Dedifferentiated amniotic fluid mesenchymal stem cell (primary cell): ENCODE results near the gene ACOT7.

Source experiments
- DNase-seq: peaks from one replicate; pipeline ENCODE4 v3.0.0-alpha.2; 2016; ENCODE audit errors: extremely low spot score

ACOT7 gene

DNA sequence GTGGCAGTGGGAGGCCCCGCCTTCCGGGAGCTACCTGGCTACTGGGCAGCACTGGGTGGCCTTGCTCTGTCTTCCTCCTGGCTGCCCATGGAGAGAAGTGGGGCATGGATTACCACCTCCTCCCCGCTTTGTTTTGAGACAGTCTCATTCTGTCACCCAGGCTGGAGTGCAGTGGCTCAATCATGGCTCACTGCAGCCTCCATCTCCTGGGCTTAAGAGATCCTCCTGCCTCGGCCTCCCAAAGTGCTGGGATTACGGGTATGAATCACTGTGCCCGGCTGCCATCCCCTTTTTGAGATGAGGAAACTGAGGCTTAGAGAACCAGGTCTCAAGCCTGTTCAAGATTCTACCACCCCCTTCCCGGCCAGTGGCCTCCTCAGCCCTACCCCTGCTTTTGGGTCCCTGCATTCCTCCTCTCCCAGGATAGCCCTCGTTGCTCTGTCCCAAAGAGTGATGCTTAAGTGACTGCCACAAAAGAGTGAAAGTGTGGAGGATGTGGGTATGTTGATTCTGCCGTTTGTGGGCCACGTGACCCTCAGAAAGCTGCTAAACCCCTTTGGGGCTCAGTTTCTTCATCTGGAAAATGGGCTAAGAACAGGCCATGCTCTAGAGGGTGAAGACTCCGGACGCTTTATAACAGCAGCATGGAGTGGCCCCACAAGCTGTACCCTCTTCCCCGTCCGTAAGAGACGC, 141.7 kb downstream of the ACOT7 start:
- DNase-seq: no peak

DNA sequence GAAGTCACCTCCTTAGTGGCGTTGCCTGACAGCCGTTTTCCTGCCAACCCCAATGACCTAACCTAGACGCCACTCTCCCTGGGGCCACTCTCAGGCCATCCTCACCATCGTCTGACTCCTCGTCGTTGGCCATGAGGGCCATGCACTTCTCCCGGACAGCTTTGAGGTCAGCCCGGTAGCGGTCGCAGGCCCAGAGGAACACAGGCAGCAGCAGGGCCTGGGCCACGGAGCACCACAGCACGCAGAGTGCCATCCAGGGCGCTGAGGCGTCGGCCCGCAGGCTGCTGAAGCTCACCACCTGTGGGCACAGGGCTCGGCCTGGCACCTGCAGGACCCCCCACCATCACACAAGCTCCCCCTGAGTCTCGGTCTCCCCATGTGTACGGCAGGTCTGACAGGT, 142.3 kb downstream of the ACOT7 start:
- DNase-seq: no peak

DNA sequence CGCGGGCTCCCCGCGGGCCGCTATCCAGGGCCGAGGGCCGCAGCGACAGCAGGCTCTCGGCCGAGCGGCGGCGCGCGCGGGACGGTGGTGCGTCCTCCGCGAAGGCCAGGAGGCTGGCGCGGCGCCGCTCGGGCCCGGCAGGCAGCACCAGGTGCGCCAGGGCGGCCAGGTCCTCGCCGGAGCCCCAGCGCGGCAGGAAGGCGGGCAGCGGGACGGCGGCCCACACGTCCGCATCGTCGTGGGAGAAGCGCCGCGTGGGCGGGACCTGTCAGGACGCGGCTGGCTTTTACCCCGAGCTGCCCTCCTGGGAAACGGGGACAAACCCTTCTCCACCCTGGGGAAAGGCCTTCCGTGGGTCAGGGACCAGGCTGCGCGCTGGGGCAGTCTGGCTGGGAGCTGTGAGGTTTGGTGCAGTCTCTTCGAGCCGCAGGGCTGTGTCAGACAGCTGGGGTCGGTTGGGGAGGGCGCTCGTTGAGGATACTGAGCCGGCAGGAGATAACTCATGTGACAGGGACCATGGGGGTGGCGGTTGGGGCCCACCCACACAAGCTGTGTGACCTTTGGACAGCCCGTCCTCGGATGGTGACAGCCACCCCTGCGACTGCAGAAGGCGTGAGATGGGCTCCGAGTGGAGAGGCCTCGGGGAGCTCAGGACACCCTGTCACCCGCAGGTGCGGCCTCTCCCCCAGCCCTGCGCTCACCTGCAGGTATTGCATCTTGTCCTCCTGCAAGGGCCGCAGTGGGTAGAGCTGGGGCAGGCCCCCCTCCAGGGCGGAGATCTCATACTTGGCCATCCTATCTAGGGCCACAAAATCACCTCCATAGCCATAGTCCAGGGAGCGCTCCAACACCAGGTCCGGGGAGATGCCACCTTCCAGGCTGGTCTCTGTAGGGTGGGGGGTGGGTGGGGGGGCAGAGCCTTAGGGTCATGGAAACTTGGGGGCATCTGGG, 143.6 kb downstream of the ACOT7 start:
- DNase-seq: no peak

DNA sequence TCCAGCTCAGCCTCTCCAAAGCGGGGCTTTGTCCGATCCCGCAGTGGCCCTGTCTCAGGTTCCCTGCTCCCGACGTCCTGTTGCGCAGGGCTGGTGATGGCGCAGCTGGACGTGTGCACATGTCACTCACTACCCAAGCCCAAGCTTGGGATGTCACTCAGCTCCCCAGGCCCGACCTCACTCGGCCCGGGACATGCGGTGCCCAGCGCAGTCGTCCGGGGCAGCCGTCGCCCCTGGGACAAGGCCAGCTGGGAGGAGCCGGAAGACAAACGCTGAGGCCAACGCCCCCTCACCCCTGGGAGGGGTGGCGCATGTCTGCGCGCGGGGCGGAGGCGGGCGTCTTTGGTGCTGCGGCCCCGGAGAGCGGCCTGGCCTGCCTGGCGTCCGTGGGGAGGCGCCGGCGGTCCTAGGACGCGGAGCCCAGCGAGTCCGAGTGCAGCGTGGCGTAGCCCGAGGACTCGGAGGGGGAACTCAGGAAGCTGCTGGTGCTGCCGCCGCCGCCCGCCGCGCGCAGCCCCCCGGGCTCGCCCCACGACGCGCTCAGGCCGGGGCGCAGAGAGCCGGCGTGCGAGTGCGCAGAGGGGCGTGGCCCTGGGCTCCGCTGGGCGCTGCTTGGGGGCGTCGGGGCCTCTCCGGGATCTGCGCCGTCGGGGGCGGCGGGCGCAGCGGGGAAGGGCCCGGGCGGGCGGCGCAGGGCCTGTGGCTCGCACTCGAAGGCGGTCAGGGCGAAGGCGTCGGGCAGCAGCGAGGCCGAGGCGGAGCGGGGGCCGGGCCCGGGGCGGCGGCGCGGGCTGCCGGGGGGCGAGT, 144.4 kb downstream of the ACOT7 start:
- no peak for DNase-seq

DNA sequence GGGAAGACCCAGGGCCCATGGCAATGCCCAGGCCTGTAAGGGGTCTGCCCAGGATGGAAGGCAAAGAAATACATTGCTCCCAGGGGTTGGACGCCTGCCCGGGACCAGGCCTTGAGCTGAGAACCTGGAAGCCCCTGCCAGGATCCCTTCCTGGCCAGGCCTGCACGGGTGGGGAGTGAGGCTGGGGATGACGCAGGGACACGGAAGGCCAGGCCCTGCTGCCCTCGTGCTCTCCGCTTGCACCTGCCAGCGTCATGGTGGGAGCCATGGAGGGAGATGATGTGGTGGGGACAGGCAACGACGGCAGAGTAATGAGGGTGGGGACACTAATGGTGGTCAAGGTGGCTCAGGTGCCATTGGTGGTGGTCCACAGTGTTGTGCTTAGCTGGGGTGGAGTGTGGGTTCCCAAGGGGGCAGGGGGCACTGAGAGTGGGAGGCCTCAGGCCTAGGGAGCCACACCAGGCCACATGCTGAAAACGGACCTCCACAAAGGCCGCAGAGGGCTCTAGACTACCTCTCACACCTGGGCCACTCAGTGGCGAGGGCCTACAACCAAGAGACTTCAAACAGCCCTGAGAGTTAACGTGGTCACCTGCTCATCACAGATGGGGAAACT, 145.3 kb downstream of the ACOT7 start:
- no peak for DNase-seq

DNA sequence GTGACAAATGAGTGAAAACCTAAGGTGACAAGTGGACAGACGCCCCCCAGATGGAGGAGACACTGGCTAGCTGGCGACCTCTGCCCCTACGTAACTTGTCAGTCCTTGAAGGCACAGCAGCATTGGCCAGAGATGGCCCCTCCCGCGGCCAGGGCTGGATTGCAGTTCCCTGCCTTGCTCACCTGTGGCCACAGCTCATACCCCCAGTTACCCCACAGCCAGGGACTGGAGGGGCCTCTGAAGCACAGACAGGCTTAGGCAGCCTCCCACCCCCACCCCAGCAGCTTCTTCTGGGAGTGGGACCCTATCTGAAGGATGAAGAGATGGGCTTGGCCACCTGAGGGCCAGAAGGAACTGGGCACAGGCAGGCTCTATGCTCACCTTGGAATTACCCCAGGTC, 145.9 kb downstream of the ACOT7 start:
- no peak for DNase-seq

DNA sequence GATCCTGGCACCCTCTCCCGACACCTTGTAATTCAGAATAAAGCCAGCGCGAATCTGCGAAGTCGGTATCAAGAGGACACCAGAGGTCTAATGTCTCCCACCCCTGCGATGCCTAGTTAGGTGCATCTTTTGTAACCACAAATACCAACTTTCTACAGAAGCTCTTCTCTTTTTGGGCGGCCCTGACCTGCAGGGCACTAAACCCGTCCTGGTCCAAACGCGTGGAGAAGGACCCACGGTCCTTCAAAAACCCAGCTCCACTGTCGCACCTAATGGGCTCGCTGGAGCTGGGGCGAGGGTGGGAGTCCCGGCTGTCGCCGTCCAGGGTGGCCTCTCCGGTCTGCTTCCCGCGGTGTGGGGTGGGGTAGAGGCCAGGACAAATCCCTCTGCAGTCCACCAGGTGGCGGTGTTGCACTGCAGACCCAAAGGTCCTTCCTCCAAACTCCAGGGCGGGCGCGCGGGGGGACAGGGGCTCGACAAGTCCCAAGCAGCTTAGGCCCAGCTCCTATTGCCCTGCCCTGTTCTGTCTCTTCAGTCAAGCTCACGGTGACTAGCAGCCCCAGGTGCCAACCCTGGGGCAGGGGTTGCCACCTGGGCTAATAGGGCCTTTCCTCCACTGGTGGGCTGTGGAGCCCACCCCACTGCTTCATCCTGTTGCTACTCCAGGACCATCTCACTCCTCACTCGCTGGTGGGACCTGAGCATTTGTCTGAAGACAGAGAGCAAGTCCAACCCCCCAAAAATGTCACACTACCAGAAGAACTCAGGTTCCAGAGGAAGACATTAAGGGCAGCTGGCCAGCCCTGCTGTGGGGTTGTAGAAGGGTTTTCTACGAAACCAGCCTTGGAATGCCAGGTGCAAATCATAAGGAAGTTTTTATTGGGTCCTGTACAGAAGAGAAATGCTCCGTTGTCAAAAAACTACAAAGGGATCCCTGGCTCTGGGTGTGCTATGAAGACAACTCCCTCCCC, 146.8 kb downstream of the ACOT7 start:
- peak; percentile 58 for DNase-seq

DNA sequence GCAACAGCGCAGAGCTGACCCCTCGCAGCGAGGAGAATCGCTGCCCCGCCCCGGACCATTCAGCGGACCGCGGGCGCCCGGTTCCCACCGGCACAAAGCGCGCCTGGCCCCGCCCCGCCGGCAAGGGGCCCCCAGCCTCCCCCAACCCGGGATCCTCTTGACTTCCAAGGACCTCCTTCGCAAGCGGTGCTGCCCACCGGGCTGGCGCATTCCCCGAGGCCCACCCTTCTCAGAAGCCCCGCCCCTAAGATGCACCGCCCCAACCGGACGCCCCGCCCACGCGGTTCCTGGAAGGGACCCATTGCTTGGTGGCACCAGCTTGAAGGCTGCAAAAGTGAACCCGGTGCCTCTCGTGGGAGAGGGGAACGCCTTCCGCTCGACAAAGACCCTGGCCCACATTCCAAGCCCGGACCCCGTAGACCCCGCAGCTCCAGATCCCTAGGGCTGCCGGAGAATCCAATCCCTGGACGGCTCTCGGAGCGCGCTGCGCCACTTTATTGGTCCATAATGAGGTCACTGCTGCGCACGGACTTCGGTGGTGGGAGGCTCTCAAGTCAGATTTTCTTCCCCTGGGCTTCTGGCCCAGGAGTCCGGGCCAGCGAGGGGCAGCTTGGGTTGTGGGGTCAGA, 147.6 kb downstream of the ACOT7 start:
- DNase-seq: no peak

DNA sequence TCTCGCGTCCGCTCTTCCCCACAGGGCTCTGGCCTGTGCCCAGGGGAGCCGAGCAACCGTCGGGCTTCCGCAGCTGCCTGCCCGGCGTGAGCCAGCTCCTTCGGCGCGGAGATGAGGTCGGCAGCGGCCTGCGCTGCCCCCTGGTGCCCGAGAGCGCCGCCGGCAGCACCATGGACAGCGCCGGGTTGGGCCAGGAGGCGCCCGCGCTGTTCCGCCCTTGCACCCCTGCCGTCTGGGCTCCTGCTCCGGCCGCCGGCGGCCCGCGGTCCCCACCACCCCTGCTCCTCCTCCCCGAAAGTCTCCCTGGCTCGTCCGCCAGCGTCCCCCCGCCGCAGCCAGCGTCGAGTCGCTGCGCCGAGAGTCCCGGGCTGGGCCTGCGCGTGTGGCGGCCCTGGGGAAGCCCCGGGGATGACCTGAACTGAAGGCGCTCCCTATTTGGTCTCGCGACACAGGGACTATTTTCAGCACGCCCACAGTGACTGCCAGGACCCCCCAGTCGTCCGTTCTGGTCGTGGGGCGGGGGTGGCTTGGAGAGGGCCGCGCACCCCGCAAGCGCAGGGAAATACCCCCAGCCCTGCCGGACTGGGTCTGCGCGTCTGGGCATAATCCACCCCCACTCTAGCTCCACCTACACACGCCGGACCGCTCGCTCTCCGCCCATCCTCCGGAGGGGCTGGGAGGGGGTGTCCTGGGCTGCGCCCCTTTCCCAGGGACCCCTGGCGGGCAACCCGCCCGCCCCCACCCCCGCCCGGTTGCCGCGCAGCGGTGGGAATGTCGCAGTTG, 148.3 kb downstream of the ACOT7 start:
- DNase-seq: peak; percentile 59

DNA sequence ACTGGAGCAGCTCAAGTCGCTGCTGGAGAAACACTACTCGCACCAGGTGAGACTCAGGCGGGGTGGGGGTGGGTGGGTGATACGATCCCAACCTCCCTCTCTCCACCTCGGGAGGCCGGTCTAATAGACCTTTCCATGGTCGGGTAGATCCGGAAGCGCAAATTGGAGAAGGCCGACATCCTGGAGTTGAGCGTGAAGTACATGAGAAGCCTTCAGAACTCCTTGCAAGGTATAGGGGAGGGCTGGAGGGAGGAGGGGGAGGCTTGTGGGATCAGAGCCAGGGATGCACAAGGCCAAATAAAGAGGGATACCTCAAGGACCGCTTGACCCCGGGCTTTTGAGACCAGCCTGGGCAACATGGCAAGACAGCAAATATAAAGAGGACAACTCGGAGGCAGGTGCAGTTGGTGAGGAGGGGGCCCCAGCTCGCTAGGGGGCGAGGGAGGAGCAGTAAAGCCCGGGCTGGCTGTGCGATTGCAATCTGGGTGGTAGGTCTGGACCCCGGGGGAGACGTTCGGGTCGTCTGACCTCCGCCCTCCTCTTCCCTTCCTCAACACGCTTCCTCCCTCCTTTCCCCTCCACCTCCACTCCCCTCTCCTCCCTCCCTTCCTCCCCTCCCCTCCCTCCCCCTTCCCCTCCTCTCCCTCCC, 149.0 kb downstream of the ACOT7 start:
- DNase-seq: no peak

DNA sequence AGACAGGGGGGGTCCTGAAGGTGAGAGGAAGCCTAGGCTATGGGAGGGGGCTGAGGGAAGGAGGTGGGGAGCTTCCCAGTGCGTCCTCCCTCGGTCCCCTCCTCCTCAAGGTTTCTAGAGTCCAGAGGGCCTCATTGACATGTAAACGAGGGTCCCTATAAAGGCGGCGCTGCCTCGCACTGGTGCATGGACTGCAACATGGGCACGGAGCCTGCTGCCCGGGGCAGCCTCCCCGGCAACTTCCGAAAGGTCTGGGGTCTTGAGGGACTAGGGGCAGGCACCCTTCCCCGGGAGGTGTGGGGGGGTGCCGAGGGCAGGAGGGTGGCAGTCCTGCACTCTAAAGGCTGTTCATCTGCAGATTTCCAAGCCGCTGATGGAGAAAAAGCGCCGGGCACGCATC, 149.6 kb downstream of the ACOT7 start, which contains the start of gene HES3:
Gene HES3, plus strand, starts transcription at position 187 of the 400 bp plus-strand sequence. Its CDS starts 187 bp downstream, at position 374.
- no peak for DNase-seq

DNA sequence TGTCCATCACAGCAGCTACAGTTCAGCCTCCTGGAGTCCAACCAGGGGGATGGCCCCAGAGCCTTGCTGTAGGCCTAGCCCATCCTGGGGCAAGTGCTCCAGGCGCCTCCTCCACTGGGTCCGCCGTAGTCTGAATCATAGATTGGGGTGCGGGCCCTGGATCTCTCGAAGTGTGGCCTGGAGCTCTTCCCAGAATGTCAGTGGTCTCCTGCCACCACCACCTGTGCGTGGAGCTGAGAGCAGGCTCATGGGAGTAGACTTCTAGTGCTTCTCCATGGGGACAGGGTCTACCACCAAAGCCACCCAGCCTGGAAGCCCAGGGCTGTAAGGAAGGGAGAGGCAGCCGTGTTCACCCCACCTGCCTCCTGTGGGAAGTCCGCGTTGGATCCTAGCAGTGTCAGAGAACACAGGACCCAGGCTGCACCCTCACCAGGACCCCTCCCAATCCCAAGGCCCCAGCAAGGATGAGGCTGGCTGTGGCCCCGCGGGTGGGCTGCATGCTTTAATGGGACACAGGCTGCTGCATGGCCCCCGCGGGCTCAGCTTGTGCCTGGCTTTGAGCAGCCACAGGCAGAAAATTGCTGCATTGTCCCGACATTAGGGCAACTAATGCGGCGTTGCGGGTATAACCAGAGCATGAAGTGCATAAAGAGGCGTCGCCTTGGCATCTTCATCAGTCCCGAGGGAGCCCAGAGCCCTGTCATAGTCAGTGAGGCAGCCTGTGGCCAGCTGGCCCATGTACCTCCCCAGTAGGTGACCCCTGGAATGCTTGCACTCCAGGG, 150.3 kb downstream of the ACOT7 start:
- no peak for DNase-seq

DNA sequence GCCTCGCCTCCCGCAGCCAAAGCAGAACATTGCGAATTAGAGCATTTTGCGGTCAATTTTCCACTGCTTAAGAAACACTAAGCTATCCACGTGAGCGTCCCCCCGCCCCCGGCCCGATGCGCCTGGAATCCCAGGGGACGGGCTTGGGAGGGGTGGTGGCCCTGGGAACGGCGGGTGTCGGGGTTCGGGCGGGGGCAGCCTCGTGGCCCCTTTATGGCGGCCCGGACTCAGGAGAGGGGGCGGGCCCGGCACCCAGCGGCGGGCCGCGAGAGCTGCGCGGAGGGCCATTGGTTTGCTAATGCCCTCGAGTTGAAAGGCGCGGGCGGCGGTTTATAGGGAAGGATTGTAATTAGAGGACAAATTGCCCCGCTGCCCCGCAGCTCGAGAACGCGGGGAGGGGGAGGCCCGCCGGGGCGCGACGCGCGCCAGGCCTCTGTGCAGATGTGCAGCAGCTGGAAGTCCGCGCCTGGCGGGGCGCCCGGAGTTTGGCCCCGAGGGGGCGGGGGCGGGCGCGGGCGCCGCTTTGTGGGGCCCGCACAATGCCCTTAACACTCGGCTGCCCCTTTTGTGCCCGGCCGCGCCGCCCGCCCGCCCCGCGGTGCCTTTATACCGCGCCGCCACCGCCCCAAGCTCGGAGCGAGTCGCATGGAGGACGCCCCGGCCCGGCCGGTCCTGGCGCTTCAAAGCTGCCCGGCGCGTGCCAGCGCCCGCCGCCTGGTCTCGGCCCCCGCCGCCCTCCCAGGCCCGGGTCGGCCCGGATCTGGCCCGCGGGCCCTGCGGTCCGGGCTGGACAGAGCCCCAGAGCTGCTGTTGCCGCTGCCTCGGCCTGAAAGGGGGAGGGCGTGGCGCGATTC, 151.5 kb downstream of the ACOT7 start:
- no peak for DNase-seq

DNA sequence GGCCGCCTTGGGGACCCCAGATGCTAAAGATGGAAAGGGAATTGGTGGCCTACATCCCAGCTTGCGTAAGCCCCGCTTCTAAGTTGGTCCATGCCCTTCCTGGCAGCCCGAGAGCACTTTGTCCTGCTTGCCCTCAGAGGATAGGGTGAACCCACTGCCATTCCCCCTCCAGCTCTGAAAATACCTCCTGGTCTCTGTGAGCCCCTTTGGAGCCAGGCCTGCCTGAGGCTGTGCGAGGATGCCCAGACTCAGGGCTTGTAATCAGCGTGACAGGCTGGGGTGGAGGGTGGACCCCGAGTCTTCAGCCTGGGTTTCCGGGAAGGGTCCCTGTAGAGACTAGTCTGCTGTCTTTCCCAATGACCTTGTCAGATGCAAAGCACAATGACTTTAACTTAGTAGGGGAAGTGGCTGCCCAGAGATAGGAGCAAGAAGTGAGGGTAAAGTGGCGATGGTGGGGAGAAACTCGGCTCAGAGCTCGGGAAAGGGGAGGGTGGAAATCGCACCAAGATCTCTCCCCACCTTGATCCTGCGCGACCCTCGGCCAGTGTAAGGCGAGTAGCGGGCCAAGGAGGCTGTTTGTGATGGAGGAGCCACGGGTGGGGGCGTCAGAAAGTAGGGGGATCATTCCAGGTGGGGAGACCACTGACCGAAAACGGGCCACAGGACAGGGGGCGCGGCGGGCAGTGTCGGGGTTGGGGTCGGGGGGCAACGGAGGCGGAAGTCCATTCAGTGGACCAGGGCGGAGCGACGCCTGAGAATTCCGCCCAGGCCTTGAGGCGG, 152.3 kb downstream of the ACOT7 start:
- DNase-seq: no peak

DNA sequence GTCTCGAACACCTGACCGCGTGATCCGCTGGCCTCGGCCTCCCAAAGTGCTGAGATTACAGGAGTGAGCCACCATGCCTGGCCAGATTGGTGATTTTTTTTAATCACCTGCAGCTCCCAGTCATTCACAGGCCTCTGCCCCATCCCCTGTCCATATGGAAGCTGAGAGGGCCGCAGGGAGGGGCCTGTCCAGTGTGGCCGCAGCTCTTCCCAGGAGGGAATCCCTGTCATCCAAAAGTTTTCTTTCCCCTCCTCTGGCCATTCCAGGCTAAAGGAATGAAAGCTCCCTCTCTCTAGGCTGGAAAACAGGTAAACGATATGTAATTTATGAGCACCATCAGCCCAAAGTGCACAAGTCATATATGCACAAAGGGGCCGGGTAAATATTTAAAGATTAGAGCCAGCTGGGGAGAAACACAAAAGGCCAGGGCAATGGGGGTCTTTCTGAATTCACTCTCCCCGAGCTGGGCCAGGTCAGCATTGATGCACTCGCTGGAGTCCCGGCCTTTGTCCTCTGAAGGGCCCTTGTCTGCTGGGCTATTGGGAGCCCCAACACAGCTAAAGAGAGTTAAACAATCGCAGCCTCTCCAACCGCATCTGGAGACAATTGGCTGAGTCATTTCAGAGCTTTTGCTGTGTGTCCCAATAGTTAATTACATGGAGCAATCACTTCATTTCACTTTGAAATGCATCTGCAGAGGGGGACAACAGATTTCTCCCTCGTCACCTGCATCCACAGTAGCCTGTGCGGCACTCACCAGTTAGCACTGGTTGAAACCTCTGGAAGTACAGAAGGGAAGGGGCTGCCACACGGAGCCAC, 153.4 kb downstream of the ACOT7 start:
- peak; percentile 37 for DNase-seq
